GM18867 (cell line): ENCODE data around the gene CTRB1.

ENCODE experiments used
- ATAC-seq: cut with Tn5 transposase; IDR thresholded peaks from one replicate; pipeline ENCODE4 v1.9.1; 2021; ENCODE audit warnings: mild to moderate bottlenecking, moderate library complexity; ENCODE audit not compliant: unreplicated experiment

CTRB1 gene

GRCh38 chr16:75252946-75253911 is 34.4 kb downstream of the CTRB1 start:
- no peak for ATAC-seq

GRCh38 chr16:75254359-75254837 is 35.6 kb downstream of the CTRB1 start:
- no peak for ATAC-seq

DNA sequence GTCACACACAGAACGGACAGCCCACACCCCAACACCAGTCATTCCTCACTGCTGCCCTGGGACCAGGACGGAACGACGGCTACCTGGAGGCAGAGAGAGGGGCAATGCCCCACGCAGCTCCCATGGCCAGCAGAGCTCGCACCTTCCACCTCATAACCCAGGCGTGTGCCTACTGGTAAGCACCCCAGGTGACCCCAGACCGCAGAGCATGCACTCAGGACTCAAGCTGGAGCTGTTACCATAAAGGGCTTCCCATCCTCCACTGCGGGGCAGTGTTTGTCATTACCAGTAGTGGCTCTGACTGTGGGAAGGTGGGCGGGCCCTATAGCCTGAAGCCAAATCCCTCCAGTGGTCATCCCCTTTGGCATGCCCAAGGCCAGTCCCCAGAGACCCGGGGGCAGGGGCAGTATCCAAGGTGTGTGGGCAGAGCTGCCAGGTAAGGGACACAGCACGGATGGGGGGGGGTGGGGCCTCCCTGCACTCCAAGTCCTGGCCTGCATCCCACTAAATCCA is 37.3 kb downstream of the CTRB1 start:
- no peak for ATAC-seq

DNA sequence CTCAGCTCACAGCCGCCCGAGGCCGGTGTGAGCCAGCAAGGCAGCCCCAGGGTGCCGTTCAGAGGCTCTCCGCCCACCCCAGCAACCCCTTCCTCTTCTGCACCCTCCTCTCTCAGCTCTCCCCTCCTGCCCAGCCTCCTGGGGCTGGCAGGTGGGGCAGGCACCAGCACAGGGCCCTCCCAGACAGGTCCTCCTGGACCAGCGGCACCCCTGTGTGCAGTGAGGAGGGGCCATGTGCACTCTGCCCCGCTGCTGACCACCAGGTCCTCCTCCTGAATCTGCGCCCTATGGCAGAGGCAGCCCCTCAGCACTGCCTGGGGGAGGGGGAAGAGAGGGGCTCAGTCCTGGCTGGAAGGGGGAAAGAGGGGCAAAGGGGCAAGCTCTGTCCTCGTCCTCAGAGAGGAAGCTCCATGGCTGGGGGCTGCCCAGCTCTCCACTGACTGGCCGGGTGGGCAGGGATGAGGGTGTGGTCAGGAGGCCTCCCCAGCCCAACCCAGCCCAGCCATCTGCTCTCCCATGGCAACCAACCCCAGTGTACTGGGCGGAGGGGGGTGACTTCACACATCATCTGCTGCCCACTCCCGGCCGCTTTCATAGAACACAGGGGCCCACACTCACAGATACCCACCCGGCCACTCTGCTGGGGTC is 38.0 kb downstream of the CTRB1 start:
- no peak for ATAC-seq

- ATAC-seq, result no peak
Measured at GRCh38 chr16:75257886-75258806, 39.4 kb downstream of the CTRB1 start.

DNA sequence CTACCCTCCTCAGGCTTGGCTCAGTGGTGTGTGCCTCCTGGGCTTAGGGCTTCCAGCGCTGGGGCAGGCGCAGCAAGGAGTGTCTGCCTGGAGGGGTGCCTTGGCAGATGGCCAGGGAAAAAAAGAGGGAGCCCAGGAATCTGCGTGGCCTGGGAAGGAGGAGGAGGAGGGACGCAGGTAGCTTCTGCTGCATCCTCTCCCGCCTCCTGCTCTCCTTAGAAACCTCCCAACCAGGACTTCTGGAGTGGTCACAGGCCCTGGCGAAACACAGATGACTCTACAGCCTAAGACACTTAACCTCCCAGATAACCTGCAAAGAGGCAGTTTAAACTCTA is 40.0 kb downstream of the CTRB1 start:
- no peak for ATAC-seq

DNA sequence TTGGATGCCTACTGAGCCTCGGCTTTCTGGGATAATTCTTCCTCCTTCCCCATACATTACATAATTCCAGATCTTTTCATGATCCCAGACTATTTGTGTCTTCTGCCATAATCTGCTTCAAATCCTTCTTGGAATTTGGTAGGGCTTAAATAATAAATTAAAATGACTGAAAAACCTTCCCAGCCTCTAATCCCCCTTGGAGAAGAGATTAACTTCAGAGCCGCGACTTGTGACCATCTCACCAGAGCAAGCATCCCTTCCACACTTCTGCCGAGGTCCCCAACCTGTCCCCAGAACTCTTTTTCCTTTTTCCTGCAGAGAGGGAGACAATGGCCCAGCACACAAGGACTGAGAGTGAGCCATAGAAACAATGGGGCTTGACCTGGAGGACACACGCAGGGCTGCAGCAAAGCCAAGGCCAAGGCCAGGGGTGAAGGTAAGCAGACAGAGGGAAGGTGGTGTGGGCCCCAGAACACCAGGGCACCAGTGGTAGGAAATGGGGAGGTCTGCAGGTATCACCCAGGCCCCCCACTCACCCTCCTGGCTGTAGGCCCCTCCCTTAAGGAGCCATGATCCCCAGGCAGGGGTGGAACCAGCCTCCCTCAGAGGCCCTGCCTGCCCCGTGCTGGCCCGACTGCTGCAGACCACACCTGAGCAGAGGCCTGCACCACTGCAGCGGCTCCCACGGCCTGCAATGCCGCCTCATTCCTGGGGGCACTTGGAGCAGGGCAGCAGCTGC is 42.2 kb downstream of the CTRB1 start:
- ATAC-seq, result no peak

DNA sequence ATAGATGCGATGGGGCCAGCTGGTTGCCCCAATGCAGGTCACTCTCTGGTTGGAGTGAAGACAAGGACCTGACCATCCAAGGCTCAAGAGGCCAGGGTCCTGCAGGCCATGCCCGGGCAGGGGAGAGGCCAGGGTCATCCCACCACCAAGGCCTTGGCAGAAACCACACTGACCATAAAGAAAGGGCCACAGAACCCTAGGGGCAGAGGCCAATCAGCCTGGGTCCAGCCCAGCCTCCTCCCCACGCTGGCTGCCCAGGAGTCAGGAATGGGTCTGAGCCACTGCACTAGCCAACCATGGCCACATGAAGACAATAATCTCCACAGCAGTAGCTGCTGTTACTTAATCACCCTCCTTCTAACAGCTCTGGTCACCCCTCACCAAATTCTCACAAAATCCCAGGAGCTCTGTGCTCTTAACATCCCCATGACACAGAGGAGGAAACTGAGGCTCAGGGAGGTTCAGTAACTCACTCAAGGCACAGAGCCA is 42.8 kb downstream of the CTRB1 start:
- ATAC-seq, result no peak

DNA sequence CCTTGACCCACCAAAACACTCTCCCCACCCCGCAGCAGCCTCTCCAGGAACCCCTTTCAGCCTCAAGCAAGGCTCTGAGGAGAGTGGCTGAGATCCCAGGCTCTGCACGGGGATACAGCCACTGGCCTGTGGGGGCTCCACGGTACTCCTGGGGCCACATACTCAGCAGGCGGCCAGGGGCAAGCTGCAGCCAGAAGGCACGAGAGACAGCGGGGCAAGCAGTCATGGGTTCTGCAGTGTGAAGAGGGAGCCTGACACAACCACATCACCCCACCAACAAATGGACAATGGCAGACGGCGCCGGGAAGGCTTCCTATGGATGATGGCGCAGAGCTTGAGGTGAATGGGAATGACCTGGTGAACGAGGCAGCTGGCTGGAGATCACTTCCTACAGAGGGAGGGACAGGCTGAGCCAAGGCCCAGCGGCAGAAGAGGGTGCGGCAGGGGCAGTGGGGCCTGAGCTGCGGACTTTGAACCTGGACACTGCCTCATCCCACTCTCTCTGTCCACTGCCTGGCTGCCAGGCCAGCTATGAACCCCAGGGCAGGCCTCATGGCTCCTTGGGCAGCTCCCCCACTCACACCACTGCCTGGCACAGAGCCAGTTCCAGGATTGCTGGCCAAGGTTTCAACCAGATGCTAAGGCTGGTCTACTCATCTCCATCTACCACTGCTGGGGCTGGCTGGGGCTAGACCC is 43.5 kb downstream of the CTRB1 start:
- no peak for ATAC-seq

DNA sequence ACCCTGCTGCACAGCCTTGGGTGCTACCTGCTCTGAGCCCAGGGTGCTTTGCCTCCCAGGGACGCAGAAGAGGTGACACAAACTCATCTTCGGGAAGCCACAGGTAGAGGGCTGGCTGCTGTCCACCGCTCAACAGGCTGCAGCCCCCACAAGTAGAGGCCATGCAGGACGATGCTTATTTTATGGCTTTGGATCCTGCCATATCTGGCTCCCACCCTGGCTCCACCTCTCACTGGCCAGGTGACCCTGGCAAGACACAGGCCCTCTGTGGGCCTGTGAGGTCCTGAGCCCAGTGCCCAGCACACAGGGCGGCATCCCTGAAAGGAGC is 44.0 kb downstream of the CTRB1 start:
- ATAC-seq, result no peak

GRCh38 chr16:75263291-75263962 is 44.6 kb downstream of the CTRB1 start:
- ATAC-seq, result no peak

GRCh38 chr16:75263963-75264445 is 45.2 kb downstream of the CTRB1 start:
- ATAC-seq, result no peak

GRCh38 chr16:75264457-75264998 is 45.7 kb downstream of the CTRB1 start:
- no peak for ATAC-seq

DNA sequence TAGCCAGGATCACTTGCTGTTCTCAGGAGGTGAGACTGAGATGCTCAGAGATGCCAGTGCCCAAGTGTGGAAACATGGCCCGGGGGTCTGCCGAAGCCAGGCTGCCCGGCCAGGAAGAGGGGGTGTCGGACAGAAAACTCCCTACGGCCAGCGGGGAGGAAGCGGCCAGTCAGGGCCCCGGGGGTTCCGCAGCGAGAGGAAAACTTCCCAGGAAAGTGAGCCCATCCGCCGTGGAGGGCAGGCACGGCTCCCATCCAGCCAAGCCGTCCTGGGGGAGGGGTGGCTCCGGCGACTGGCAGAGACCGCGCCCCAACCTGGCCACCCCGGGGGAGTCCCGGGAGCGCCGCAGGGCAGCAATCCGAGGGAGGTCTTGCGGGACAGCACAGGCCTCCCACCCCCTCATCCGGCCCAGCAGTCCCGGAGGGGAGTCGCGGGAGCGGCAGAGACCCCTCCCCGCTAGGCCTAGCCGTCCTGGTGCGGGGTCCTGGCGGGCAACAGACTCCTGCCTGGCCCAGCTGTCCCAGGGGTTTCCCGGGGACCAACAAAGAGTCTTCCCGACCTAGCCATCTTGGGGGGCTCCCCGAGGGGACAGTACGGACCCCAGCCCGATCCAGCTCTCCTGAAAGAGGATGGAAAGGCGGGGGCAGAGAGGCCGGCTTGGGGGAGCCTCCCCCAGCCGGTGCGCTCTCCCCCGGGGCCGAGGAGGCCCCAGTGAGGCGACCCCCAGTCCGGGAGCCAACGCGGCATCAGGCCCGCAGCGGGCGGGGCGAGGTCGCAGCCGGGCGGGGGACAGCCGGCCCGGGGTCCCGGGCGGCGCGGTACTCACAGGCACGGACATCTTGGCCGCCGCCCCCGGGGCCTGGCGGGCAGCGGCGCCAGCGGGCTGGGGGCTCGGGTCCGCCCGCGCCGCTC is 46.5 kb downstream of the CTRB1 start:
- ATAC-seq, result peak; percentile 13

- peak; percentile 76 for ATAC-seq
Measured at GRCh38 chr16:75265911-75266701, 47.3 kb downstream of the CTRB1 start.

- no peak for ATAC-seq
Measured at GRCh38 chr16:75266738-75267630, 48.2 kb downstream of the CTRB1 start.
